HG03103 (cell line): Measurements from ENCODE around the gene OR13J1.

Experiments used
- ATAC-seq: cut with Tn5 transposase; IDR thresholded peaks from one replicate; pipeline ENCODE4 v1.9.1; 2021; ENCODE audit warnings: low read depth; ENCODE audit not compliant: unreplicated experiment

OR13J1 gene

DNA sequence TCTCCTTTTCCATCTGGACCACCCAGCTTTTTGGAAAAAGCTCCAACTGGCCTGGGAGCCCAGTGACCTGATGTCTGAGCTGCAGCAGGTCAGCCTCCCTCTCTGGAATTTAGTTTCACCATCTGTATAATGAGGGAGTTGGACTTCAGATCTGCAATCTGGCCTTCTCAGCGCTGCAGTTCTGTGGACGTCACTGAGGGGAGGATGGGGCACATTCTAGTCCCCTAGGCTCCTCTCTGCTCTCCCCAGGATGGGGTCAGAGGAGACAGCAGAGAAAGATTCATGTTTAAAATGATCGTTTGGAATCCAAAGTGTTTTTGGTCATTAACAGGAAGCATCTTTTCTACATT lies 10.2 kb downstream of the OR13J1 start:
- ATAC-seq, result no peak

DNA sequence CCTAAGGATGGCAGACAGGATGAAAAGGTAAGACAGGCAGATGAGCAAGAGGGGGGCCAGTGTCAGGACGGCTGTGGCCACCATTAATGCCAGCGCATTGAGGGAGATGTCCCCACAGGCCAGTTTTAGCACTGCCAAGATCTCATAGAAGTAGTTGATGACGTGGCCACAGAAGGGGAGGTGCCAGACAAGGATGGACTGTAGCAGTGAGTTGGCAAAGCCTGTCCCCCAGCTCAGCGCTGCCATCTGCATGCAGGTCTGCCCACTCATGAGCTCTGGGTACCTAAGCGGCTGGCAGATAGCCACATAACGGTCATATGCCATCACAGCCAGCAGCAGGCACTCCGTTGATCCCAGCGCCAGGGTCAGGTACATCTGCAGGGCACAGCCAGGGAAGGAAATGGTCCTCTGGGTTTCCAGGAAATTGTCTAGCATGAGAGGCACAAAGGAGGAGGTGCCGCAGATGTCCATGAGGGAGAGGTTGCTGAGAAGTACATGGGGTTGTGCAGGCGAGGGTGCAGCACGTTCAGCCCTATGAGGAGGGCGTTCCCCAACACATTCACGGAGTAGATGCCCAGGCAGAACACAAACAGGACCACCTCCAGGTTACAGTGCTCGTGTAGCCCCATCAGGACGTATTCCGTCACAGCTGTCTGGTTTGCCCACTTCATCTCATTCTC lies 10.8 kb downstream of the OR13J1 start:
- ATAC-seq, result no peak

DNA sequence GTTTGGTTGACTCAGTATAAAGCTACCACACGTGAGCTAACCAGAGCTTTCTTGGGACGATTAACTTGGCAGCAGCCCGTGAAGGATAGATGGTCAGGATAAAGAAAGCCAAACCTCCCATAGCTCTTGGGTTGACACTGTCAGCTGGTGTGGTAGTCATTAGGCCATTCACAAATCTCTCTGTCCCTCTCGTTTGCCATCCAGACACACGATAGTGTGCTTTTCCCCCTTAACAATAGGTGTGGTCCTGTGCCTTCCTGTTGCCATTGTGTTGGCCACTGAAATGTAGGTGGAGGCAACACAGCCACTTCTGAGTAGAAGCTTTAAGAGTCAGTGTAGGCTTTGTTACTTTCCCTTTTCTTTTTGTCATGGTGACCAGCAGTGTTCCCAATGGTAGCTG lies 11.7 kb downstream of the OR13J1 start:
- ATAC-seq, result no peak

GRCh38 chr9:35856882-35857281 lies 13.3 kb downstream of the OR13J1 start:
- no peak for ATAC-seq

DNA sequence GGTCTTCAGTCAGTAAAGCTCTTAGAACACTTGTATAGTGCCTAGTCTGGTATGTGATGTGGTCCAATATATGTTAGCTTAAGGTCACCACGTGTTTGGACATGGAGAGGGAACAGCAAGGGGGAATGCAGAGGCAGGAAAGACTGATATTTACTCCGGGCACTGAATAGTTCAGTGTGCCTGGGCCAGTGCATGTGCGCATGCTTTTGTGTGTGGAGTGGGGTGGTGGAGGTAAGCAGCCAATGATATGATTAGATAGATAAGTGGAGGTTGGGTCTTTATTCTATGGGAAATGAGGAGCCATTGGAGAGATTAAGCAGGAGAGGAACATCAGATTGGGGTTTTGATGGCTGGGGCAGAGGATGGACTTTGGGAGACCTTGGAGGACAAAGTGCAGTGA lies 14.0 kb downstream of the OR13J1 start:
- ATAC-seq, result no peak

GRCh38 chr9:35854091-35854762 lies 16.0 kb downstream of the OR13J1 start:
- ATAC-seq, result no peak

DNA sequence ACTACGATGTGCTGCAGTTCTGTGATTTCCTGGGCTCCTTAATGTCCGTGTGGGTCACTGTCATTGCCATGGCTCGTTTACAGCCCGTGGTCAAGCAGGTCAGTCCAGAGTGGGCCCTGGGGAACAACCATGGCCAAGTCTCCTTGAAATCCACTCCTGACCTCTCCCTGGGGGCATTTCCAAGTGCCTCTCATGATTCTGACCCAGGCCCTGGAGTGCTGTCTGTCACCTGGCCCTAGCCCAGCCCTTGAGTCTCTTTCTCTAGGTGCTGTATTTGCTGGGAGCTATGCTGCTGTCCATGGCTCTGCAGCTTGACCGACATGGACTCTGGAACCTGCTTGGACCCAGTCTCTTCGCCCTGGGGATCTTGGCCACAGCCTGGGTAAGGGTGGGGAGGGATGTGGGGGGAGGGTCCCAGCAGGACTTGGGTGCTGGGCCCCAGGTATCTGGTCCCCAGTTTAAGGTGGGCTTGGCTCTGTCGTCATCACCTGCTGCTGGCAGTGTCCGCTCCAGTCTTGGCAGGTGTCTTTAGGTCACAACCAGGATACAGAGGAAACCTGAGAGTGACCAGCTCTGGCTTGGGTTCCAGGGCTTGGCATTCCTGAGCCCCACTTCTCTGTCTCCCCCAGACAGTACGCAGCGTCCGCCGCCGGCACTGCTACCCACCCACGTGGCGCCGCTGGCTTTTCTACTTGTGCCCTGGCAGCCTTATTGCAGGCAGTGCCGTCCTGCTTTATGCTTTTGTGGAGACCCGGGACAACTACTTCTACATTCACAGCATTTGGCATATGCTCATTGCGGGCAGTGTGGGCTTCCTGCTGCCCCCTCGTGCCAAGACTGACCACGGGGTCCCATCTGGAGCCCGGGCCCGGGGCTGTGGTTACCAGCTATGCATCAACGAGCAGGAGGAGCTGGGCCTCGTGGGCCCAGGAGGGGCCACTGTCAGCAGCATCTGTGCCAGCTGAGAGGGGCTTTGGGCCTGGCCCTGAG lies 17.0 kb downstream of the OR13J1 start:
- no peak for ATAC-seq

GRCh38 chr9:35852267-35852815 lies 17.9 kb downstream of the OR13J1 start:
- no peak for ATAC-seq

- peak; percentile 77 for ATAC-seq
These were observed 22.2 kb downstream of the OR13J1 start for GRCh38 chr9:35847792-35848572.

DNA sequence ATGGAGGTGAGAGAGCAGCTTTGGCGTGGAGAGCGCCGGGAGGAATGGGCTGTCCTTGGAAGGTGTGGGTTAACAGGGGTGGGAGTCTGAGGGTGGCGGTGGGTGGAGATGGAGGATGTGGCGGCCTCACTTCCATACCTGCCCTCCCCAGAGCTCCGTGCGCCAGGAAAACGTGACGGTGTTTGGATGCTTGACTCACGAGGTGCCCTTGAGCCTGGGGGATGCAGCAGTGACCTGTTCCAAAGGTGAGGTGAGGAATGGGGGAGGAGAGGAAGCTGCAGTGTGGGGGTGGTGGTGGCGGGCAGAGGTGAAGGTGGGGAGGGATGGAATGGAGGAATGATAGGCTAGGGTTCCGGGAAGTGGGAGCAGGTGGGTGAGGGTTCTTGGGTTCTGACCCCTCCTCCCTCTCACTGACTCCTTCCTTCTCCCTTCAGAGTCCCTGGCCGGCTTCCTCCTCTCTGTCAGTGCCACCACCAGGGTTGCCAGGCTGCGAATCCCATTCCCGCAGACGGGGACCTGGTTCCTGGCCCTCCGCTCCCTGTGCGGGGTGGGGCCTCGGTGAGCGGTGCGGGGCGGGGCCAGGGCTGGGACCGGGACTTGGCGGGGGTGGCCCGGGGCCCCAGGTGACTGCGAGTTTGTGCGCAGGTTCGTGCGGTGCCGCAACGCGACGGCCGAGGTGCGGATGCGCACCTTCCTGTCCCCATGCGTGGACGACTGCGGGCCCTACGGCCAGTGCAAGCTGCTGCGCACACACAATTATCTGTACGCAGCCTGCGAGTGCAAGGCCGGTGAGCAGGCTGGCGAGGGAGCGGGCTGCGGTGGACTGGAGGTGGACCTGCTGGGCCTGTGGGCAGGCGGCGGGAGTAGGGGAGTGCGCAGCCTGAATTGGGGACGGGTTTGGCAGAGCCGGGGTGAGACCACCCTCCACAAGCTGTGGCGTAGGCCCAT lies 24.1 kb downstream of the OR13J1 start:
- no peak for ATAC-seq

DNA sequence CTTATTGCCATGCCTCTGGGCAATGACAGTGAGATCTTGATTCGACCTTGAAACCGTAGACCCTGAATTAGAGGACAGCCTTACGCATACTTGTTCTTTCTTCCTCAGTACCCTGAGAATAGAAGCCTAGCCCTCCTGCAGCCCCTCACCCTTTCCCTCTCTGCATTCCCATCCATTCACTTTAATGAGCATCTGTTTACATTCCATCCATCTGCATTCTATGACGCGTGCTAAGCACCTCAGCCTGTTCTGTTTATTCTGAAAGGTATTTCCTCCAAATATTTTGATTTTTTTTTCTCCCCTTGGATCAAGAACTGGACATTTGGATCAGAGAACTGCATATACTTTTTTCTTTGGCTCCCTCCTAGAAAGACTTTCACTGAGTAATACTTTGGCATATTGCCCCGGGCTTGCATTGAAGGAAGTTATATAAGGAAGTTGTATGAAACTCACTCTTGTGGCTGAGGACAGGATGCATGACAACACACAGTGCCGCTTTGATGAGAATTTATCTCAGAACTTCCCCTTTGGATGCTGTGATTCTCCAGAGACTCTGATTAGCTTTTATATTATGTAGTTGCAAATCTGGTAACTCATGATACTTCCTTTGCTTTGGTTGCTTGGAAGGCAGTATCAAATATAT lies 25.5 kb downstream of the OR13J1 start:
- ATAC-seq, result no peak

DNA sequence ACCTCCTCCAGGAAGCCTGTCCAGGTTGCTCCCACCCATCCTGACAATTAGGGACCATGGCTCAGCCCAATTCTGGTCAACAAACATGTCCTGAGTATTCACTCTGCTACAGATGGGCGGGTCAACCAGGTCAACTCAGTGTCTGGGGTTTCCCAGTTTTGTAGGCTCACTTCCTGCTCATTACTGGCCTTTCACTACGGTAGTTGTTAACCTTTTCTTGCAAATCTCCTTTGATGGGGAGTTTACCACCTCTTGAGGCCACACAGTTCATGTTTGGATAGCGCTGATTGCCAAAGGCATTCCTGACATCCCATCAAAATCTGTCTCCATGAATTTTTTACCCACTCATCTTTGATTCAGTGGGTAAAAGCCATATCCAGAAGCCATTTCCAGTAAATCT lies 27.4 kb downstream of the OR13J1 start:
- no peak for ATAC-seq

GRCh38 chr9:35842020-35842745 lies 28.0 kb downstream of the OR13J1 start:
- no peak for ATAC-seq

- no peak for ATAC-seq
These were observed 28.6 kb downstream of the OR13J1 start for GRCh38 chr9:35841645-35841900.

DNA sequence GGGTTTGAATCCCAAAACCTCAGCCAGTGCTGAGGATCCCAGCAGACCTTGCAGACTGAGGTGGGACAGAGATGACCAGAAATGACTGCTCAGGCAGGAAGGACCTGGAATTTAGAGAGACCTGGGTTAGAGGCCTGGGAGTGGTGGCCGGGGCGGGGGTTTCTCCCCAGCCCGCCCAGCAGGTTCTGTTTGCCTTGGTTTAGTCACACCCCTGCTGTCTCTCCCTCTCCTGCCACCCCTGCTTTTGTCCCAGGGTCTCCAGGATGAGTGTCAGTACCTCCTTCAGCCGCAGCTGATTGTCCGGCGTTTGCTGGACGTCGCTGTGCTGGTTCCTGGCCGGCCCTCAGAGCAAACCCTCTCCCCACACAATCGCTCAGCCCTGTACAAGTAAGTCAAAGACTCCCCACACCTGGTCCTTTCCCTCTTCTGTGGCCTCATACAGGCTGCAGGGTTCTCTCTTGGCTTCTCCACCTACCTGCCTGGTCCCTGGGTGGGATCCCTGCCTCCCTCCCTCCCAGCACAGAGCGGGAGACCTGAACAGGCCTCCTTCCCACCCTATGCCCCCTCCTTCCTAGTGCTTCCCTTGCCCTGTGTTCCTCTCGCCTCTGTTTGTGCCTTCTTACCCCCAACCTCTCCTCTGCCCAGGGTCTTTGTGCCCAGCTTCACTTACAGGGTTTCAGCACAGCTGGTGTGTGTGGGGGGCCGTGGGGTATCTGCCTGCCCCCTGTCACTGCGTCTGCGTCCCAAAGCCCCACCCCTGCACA lies 29.1 kb downstream of the OR13J1 start:
- no peak for ATAC-seq

GRCh38 chr9:35839926-35840325 lies 30.3 kb downstream of the OR13J1 start:
- ATAC-seq, result no peak

DNA sequence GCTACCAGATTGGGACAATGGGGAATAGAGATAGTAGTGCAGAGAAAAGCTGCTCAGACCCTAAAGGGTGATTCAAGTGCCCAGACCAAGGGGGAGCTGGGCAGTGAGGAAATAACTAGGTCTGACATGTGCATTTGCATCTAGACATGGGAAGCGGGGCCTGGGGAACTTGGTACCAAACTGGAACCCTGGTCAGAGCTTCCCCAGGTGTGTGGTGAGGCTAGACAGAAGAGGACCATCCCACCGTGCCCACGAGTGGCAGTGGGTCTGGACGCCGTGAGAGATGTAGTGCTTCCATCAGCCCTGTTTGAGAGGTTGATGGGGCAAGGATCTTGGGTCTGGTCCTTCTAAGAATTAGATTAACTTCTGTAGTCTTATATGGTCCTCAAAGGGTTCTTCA lies 33.6 kb downstream of the OR13J1 start:
- no peak for ATAC-seq

GRCh38 chr9:35835766-35836165 lies 34.4 kb downstream of the OR13J1 start:
- ATAC-seq, result no peak
